Endothelial cell of umbilical vein (primary cell): ENCODE results near the gene DEUP1. TPM values are rescaled to one million over a fixed set of nuclear protein-coding genes. Genes with fewer than 3 reads are reported as not detected.

ENCODE experiments used
- BruUV-seq: library from RNA; stranded (reverse); fragments of 400-500 nt; replicated peaks from 2 replicates; lab custom pipeline; 2021; lab: Mats Ljungman, UMichigan
- CTCF ChIA-PET: fragments of 300-600, 350-600 bp; sonication (Branson Sonifier 250); formaldehyde crosslinking; loops from one replicate; lab custom pipeline; 2021; ENCODE audit warnings: antibody characterized with exemption, inconsistent platforms; lab: Charles Lee
- POLR2A ChIA-PET: fragments of 300-600, 350-600 bp; sonication (Branson Sonifier 250); formaldehyde crosslinking; loops from one replicate; lab custom pipeline; 2021; ENCODE audit warnings: antibody characterized with exemption, inconsistent platforms; lab: Charles Lee
- DNase-seq: peaks from one replicate; pipeline ENCODE4 v3.0.0-alpha.2; 2011; ENCODE audit warnings: low read depth, low spot score
- FAIRE-seq: peaks from 2 replicates; lab custom pipeline; 2011; peaks lifted over from hg19 to GRCh38; lab: Jason Lieb, UNC
- H2AFZ ChIP-seq: 2 replicates; pipeline ENCODE4 v1.6.0; 2012; ENCODE audit warnings: low read depth, low read length, control low read depth, inconsistent platforms
- H3K27ac ChIP-seq: 2 replicates; pipeline ENCODE4 v1.5.1; 2011; ENCODE audit warnings: low read depth, mild to moderate bottlenecking, control low read depth, low read length, moderate library complexity; ENCODE audit not compliant: insufficient read depth
- H3K27me3 ChIP-seq, 2 experiments: 2 replicates each; pipeline versions ENCODE4 v1.6.0 to v1.6.1; 2011; ENCODE audit warnings: low read length in 2 of 2, mixed read lengths in 1 of 2; ENCODE audit not compliant: control insufficient read depth in 2 of 2, insufficient read depth in 2 of 2
- H3K36me3 ChIP-seq, 2 experiments: 2 replicates in 1 of 2; 3 replicates in 1 of 2; pipeline ENCODE4 v1.5.1; 2011; ENCODE audit warnings: low read length in 2 of 2, mild to moderate bottlenecking in 1 of 2, moderate library complexity in 1 of 2; ENCODE audit not compliant: control insufficient read depth in 2 of 2, insufficient read depth in 2 of 2; ENCODE audit errors: extremely low read depth in 1 of 2
- H3K4me1 ChIP-seq: 3 replicates; pipeline ENCODE4 v1.5.1; 2011; ENCODE audit warnings: mild to moderate bottlenecking, low read length; ENCODE audit not compliant: control insufficient read depth, insufficient read depth; ENCODE audit errors: extremely low read depth
- H3K4me2 ChIP-seq: 2 replicates; pipeline ENCODE4 v1.6.1; 2011; ENCODE audit warnings: low read length, control low read depth, mixed read lengths; ENCODE audit not compliant: insufficient read depth
- H3K4me3 ChIP-seq, 3 experiments: fragments of 200-600 bp in 1 of 3; sonication (generic), shearing (Covaris generic) in 1 of 3; replicated peaks in 1 of 3; 2 replicates each; pipeline ENCODE4 v1.5.1; 2011 to 2016; ENCODE audit warnings: control low read depth in 3 of 3, low read length in 3 of 3, mild to moderate bottlenecking in 2 of 3, inconsistent platforms in 1 of 3, low read depth in 1 of 3, moderate library complexity in 1 of 3; ENCODE audit not compliant: insufficient read depth in 1 of 3
- H3K79me2 ChIP-seq: 2 replicates; pipeline ENCODE4 v1.6.0; 2012; ENCODE audit warnings: low read length, inconsistent platforms; ENCODE audit not compliant: control insufficient read depth, insufficient read depth
- H3K9ac ChIP-seq: replicated peaks from 2 replicates; pipeline ENCODE3; 2011; ENCODE audit warnings: low read length, control low read depth; ENCODE audit not compliant: insufficient read depth; ENCODE audit errors: extremely low read depth
- H3K9me1 ChIP-seq: replicated peaks from 3 replicates; pipeline ENCODE4 v1.6.0; 2011; ENCODE audit warnings: mild to moderate bottlenecking, low read length; ENCODE audit not compliant: control insufficient read depth, insufficient read depth; ENCODE audit errors: extremely low read depth
- H3K9me3 ChIP-seq: replicated peaks from 2 replicates; pipeline ENCODE4 v1.5.1; 2012; ENCODE audit warnings: low read length, inconsistent platforms; ENCODE audit not compliant: control insufficient read depth, insufficient read depth
- H4K20me1 ChIP-seq: replicated peaks from 2 replicates; pipeline ENCODE3; 2011; ENCODE audit warnings: mild to moderate bottlenecking, low read length; ENCODE audit not compliant: control insufficient read depth, insufficient read depth; ENCODE audit errors: extremely low read depth
- EZH2 ChIP-seq: IDR thresholded peaks from 2 replicates; pipeline ENCODE4 v1.6.1; 2012; ENCODE audit warnings: borderline replicate concordance, low read depth, mild to moderate bottlenecking, moderate library complexity, low read length, inconsistent platforms; ENCODE audit not compliant: severe bottlenecking
- FOS ChIP-seq: IDR thresholded peaks from 2 replicates; pipeline ENCODE4 v1.6.1; 2011; ENCODE audit warnings: mild to moderate bottlenecking, low read length, moderate library complexity, borderline replicate concordance; ENCODE audit not compliant: insufficient read depth
- GATA2 ChIP-seq: IDR thresholded peaks from 2 replicates; pipeline ENCODE4 v1.7.0; 2011; ENCODE audit warnings: low read depth, mild to moderate bottlenecking, moderate library complexity, mixed read lengths, low read length; ENCODE audit not compliant: insufficient read length, insufficient read depth
- JUN ChIP-seq: IDR thresholded peaks from 2 replicates; pipeline ENCODE4 v1.6.1; 2011; ENCODE audit warnings: borderline replicate concordance, low read depth; ENCODE audit not compliant: insufficient read length, insufficient read depth
- MYC ChIP-seq: IDR thresholded peaks from one replicate; pipeline ENCODE4 v1.6.1; 2011; ENCODE audit warnings: mild to moderate bottlenecking, low read depth, low read length
- POLR2A ChIP-seq: IDR thresholded peaks from 2 replicates; pipeline ENCODE4 v1.6.1; 2012; ENCODE audit warnings: low read depth, mild to moderate bottlenecking, control low read depth, low read length
- POLR2AphosphoS5 ChIP-seq: IDR thresholded peaks from 2 replicates; pipeline ENCODE4 v1.6.1; 2012; ENCODE audit warnings: low read depth, mild to moderate bottlenecking, control low read depth, low read length, moderate library complexity; ENCODE audit not compliant: insufficient read depth
- dilution Hi-C: fragments of 300-500 bp; cut with MboI; formaldehyde crosslinking; loops from one replicate; pipeline ENCODE4 v1.15.0; 2019; ENCODE audit warnings: low sequenced_read_pairs; ENCODE audit not compliant: extremely low pct_ligation_motif_present
- intact Hi-C: fragments of 100-400 bp; cut with micrococcal nuclease; formaldehyde crosslinking; loops from one replicate; pipeline ENCODE4 v1.10.0; 2022
- polyA plus RNA-seq, 4 experiments: library from polyadenylated mRNA; depleted of rRNA in 3 of 4; stranded (reverse) in 3 of 4; unstranded in 1 of 4; fragments of >200 nt; gene quantifications; 2 replicates each; pipeline versions ENCODE4 v1.2.1 to v1.2.3, GENCODE V29; 2011 to 2012; ENCODE audit warnings: missing spikeins in 1 of 4
- total RNA-seq: library from RNA; stranded (reverse); gene quantifications from 2 replicates; pipeline ENCODE4 v1.2.3, GENCODE V29; 2021
- TF ChIP-seq, protein P1 (sequence below), 2 donors: IDR thresholded peaks; 1 replicate in 1 of 2; 2 replicates in 1 of 2; pipeline ENCODE4 v1.5.1; 2011; ENCODE audit warnings: low read length in 2 of 2, mild to moderate bottlenecking in 2 of 2, moderate library complexity in 2 of 2, control low read depth in 1 of 2, inconsistent platforms in 1 of 2, low read depth in 1 of 2; ENCODE audit not compliant: insufficient read depth in 1 of 2; ENCODE audit errors: extremely low read depth in 1 of 2
- TF ChIP-seq, protein P2 (sequence below): IDR thresholded peaks from 2 replicates; pipeline ENCODE4 v1.6.1; 2011; ENCODE audit not compliant: insufficient read depth, insufficient read length

Gene DEUP1
- total and polyA plus RNA-seq, 2 donors (not counting 3 experiments of a cell fraction or from before 2014, with no cell fraction given): not detected

DNA sequence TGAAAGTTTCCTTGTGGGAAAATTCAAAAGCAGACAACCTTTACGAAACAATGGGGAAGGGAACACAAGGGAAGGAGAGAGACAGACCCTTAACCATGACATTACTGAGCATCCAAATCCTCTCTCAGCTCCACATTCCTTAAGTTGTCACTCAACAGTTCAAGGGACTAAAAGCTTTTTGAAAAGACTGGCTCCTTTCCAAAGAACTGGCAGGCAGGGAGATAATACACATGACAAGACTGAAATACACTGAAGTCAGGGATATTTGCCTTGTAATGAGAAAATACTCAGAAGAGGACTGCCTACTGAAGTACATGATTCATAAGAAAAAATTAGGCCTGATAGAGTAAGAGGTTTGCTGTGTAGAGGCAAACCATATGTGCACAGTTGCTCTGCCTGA, 143.6 kb downstream of the DEUP1 start:
- Histone ChIP-seq H3K9ac (no peak overlapping the region), H3K36me3 (no peaks in the 10 kb centered on the region), H4K20me1 (no peaks in the 10 kb centered on the region), H3K4me2 (no peak overlapping the region), H3K79me2 (no peaks in the 10 kb centered on the region), H3K9me1 (no peaks in the 10 kb centered on the region), H3K9me3 (no peaks in the 10 kb centered on the region), H2AFZ (no peak overlapping the region), H3K27ac (no peak overlapping the region), H3K27me3 (no peaks in the 10 kb centered on the region), H3K4me3 (no peak overlapping the region), H3K4me1 (no peaks in the 10 kb centered on the region)
- BruUV-seq: no TSS peak
- DNase-seq (no peak), FAIRE-seq (no peak)
- TF ChIP-seq EZH2 (no peak), POLR2A (no peak), GATA2 (no peak), JUN (no peak), FOS (no peak), MYC (no peak), POLR2AphosphoS5 (no peak)
- TF ChIP-seq, protein P1, sequence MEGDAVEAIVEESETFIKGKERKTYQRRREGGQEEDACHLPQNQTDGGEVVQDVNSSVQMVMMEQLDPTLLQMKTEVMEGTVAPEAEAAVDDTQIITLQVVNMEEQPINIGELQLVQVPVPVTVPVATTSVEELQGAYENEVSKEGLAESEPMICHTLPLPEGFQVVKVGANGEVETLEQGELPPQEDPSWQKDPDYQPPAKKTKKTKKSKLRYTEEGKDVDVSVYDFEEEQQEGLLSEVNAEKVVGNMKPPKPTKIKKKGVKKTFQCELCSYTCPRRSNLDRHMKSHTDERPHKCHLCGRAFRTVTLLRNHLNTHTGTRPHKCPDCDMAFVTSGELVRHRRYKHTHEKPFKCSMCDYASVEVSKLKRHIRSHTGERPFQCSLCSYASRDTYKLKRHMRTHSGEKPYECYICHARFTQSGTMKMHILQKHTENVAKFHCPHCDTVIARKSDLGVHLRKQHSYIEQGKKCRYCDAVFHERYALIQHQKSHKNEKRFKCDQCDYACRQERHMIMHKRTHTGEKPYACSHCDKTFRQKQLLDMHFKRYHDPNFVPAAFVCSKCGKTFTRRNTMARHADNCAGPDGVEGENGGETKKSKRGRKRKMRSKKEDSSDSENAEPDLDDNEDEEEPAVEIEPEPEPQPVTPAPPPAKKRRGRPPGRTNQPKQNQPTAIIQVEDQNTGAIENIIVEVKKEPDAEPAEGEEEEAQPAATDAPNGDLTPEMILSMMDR (IDR thresholded peaks at IDR 0.05; ENCODE audit: extremely low read depth in 1 of 2, insufficient read depth in 1 of 2, low read depth in 1 of 2, low read length in 2 of 2): no peak
- TF ChIP-seq, protein P2, sequence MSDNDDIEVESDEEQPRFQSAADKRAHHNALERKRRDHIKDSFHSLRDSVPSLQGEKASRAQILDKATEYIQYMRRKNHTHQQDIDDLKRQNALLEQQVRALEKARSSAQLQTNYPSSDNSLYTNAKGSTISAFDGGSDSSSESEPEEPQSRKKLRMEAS: no peak
- CTCF ChIA-PET: no interaction called here
- intact Hi-C loops (no loop called here), dilution Hi-C loops (no loop called here)
- POLR2A ChIA-PET: no interaction called here
